ENCODE data around the gene RNU1-3.

Gene RNU1-3

DNA sequence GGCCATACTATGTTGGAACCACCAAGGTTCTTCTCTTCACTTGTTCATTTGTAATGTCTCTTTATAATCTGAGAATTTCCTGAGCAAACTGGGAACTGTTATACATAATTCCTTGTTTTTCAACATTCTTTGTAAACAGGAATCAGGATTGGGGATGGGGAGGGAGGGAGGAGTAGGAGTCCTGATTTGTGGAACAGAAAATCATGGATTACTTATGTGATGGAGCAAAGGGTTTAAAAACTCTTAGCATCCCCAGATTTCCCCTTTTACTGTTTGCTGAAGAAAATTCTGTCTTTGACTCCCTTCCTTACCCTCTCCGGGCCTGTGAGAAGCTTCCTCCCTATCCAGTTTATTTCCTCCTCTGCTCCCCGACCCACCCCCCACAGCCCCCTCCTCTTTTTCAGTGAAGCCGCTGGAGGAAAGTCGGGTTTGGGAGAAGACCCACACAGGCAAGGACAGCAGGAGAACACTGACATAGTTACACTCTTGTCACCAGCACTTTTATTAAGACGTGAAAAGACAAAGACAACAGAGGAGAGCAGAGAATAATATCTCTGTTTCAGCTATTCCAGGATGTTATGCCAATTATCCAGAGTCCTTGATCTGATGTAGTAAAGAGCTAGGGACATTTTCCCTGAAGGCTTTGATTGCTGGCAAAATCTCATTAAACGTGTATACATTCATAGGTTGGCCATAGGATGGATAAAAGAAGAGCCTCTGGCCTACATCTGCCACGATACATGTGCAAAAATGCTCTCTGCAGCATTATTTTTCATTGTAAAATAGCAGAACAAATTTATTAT is 48.8 kb downstream of the RNU1-3 start:
- no peak for DNase-seq

DNA sequence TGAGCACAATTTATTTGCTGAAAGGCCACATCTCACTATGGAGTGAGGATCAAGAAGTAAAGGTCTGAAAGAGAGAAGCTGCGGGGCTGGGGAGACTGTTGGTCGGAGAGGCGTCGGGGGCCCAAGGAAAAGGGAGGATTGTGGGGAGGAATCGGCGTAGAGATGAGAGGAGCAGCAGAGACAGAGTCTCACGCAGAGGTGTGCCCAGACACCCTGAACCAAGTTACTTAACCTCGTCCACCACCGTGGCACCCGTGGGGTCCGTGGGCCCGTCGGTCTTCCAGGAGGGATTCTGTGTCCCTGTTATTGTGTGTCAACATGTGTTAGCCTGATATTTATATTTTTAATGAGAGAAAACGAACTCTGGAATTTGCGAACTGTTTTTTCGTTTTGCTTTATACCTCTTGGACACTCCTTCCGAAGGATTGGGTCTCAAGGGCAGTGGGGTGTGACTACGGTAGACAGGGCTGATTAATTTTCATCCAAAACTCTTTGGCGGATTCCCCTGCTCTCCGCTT is 49.6 kb downstream of the RNU1-3 start:
- no peak for DNase-seq
